ENCODE measurements around the gene CDK16. TPM values are rescaled to one million over a fixed set of nuclear protein-coding genes. Genes with fewer than 3 reads are reported as not detected.

The CDK16 gene
- 83.3 to 119 TPM (median 110 TPM) in 5 replicates for total RNA-seq (2022; extraction: Qiagen RNA extraction; ENCODE audit: low read depth)

DNA sequence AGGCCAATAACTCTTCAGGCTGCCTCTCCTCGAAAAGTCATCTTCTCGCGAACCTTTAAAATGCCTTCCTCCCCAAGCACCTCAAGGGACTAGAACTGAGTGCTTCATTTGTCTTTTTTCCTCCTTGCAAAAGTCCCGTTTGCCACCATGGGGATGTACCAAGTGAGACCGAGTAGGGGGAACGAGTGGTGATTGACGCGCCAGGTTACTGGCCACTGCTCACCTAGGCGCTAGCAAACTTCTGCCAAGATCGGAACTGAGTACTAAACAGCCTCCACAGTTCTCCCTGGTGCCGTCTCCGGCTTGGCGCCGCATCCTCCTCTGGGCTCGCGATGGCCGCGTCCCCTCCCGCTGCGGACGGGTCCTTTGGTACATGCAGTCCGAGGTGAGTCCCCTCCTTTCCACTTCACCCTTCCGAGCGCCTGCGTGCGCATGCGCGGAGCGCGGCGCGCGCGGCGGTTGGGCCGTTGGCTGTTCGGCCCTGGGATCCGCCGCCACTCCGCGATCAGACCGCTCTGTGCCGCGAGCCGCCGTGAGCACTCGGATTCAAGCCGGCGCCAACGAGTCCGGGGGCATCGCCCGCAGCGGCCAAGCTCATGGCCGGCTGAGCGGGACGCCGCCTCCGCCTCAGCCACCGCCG, at the start of gene CDK16:
Gene CDK16, plus strand, starts transcription at position 402 of the 640 bp plus-strand sequence. CDS start 4,877 bp downstream, outside the sequence.

DNA sequence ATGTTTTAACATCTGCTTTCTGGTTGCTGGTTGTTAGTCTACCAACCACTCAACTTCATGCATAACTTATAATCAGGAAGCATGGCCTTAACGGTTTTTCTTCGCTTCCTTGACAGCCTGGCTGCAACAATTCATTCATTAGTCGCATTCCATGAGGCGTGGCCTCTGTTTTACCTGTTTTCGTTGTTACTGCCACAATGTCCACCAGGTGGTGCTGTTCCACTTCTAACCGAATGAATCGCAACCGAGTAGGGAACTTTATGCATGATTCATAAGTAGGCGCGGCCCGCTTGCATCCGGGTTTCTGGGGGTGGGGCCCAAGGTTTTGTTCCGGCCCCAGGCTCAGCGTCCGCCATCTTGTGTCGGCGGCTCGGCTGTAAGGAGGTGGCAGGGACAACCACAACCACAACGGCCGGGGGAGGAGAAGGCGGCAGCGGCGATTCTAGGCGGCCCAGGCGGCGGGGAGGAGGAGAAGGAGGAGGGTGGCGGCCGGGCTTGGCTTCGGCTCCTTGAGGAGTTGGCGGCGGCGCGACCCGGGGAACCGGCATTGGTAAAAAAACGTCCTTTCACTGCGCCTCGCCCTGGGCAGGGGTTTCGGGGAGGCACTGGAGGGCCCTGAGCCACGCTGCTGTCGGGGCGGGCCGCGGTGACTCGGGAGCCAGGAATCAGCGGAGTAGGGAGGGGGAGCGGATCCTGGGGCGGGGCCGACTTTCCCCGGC, 24.8 kb upstream of the CDK16 start, which contains the start of gene UBA1:
Gene UBA1, plus strand, starts transcription at position 355 of the 719 bp plus-strand sequence. CDS start 4,974 bp downstream, outside the sequence.

DNA sequence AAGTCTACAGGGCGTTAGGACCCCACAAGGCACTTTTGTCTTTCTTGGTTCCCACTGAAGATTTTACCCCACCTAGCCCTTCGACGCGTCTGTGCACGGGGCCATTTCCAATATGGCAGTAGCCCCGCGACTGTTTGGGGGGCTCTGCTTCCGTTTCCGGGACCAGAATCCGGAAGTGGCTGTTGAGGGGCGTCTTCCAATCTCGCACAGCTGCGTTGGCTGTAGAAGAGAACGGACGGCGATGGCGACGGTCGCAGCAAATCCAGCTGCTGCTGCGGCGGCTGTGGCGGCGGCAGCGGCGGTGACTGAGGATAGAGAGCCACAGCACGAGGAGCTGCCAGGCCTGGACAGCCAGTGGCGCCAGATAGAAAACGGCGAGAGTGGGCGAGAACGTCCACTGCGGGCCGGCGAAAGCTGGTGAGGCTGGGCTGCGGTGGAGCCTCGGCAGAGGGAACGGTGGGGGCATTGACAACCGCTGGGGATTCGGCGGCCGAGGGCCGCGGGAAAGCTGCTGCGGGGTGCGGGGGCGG, 14.4 kb downstream of the CDK16 start, which contains the start of gene USP11:
Gene USP11, plus strand, starts transcription at position 207 of the 530 bp plus-strand sequence. Its CDS starts 35 bp downstream, at position 242.

Other genes with a start within 250 kb of the CDK16 start
- not detected in 5 replicates for gene RGN, start 140.2 kb upstream of the CDK16 start, total RNA-seq (2022; extraction: Qiagen RNA extraction; ENCODE audit: low read depth)
- 109 to 178 TPM (median 165 TPM) in 5 replicates for gene NDUFB11, start 74.0 kb upstream of the CDK16 start, total RNA-seq (2022; extraction: Qiagen RNA extraction; ENCODE audit: low read depth)
- gene RBM10, start 73.5 kb upstream of the CDK16 start, total RNA-seq (2022; extraction: Qiagen RNA extraction; ENCODE audit: low read depth): 24.0 to 45.1 TPM (median 43.8 TPM) in 5 replicates
- 140 to 208 TPM (median 193 TPM) in 5 replicates for gene UBA1, start 24.9 kb upstream of the CDK16 start, total RNA-seq (2022; extraction: Qiagen RNA extraction; ENCODE audit: low read depth)
- gene USP11, start 14.3 kb downstream of the CDK16 start, total RNA-seq (2022; extraction: Qiagen RNA extraction; ENCODE audit: low read depth): 44.4 to 57.4 TPM (median 51.8 TPM) in 5 replicates
- gene ZNF157, start 151.9 kb downstream of the CDK16 start, total RNA-seq (2022; extraction: Qiagen RNA extraction; ENCODE audit: low read depth): 0.06 to 0.15 TPM (median 0.07 TPM) in 3 of 5 replicates, not detected in the others

Measured in A549 treated with ZK216348 at 1 μM for 4 hours (cell line).